Mesendoderm (in vitro differentiated cells): ENCODE data around the gene GPI.

Experiments
- DNase-seq: peaks from one replicate; pipeline ENCODE4 v3.0.0; 2013
- H2AK5ac ChIP-seq: 2 replicates; pipeline ENCODE4 v1.6.1; 2013; ENCODE audit warnings: low read length, inconsistent platforms
- H2BK120ac ChIP-seq: 2 replicates; pipeline ENCODE4 v1.6.1; 2013; ENCODE audit warnings: low read depth, mild to moderate bottlenecking, low read length, moderate library complexity, mixed read lengths
- H2BK15ac ChIP-seq: replicated peaks from 2 replicates; pipeline ENCODE4 v1.6.1; 2013; ENCODE audit warnings: low read depth, mild to moderate bottlenecking, moderate library complexity
- H2BK5ac ChIP-seq: 2 replicates; pipeline ENCODE4 v1.6.1; 2013; ENCODE audit warnings: low read length, inconsistent platforms
- H3K18ac ChIP-seq: 2 replicates; pipeline ENCODE4 v1.6.1; 2013; ENCODE audit warnings: mild to moderate bottlenecking, low read length, mixed read lengths
- H3K23ac ChIP-seq: one replicate; pipeline ENCODE4 v1.6.1; 2013; ENCODE audit warnings: low read length
- H3K27ac ChIP-seq: 2 replicates; pipeline ENCODE4 v1.5.1; 2013; ENCODE audit warnings: low read depth, mild to moderate bottlenecking, inconsistent platforms, low read length, moderate library complexity
- H3K27me3 ChIP-seq: 2 replicates; pipeline ENCODE4 v1.6.1; 2013; ENCODE audit warnings: low read length, control low read depth, mild to moderate bottlenecking, inconsistent platforms; ENCODE audit not compliant: insufficient read depth, poor library complexity
- H3K36me3 ChIP-seq: 2 replicates; pipeline ENCODE4 v1.6.1; 2013; ENCODE audit warnings: low read length, inconsistent platforms; ENCODE audit not compliant: control insufficient read depth, insufficient read depth
- H3K4ac ChIP-seq: one replicate; pipeline ENCODE4 v1.6.1; 2013; ENCODE audit warnings: low read depth, mild to moderate bottlenecking, low read length, moderate library complexity
- H3K4me1 ChIP-seq: 2 replicates; pipeline ENCODE4 v1.6.1; 2013; ENCODE audit warnings: low read depth, low read length, inconsistent platforms; ENCODE audit not compliant: control insufficient read depth
- H3K4me2 ChIP-seq: 2 replicates; pipeline ENCODE4 v1.6.1; 2013; ENCODE audit warnings: low read length
- H3K4me3 ChIP-seq: 2 replicates; pipeline ENCODE4 v1.5.1; 2013; ENCODE audit warnings: mild to moderate bottlenecking, low read length
- H3K56ac ChIP-seq: one replicate; pipeline ENCODE4 v1.6.1; 2013; ENCODE audit warnings: low read length
- H3K79me1 ChIP-seq: 2 replicates; pipeline ENCODE4 v1.6.1; 2013; ENCODE audit warnings: low read length, inconsistent platforms
- H3K79me2 ChIP-seq: 2 replicates; pipeline ENCODE4 v1.6.1; 2013; ENCODE audit warnings: mild to moderate bottlenecking, low read length; ENCODE audit not compliant: control insufficient read depth, insufficient read depth
- H3K9ac ChIP-seq: 2 replicates; pipeline ENCODE4 v1.6.1; 2013; ENCODE audit warnings: low read length, inconsistent platforms
- H4K5ac ChIP-seq: one replicate; pipeline ENCODE4 v1.6.1; 2013; ENCODE audit warnings: low read length
- H4K8ac ChIP-seq: one replicate; pipeline ENCODE4 v1.6.1; 2013; ENCODE audit warnings: low read depth, mild to moderate bottlenecking, control low read depth, low read length, moderate library complexity
- WGBS: extraction: QIAGEN DNeasy Blood & Tissue Kit; methylation state at CpG from one replicate; pipeline ENCODE4 v1.1.7; 2013; ENCODE audit warnings: low lambda C conversion rate, missing lambda C conversion rate; ENCODE audit not compliant: insufficient coverage; ENCODE audit errors: extremely low coverage; 5-methylcytosine and 5-hydroxymethylcytosine counted together

GPI gene

DNA sequence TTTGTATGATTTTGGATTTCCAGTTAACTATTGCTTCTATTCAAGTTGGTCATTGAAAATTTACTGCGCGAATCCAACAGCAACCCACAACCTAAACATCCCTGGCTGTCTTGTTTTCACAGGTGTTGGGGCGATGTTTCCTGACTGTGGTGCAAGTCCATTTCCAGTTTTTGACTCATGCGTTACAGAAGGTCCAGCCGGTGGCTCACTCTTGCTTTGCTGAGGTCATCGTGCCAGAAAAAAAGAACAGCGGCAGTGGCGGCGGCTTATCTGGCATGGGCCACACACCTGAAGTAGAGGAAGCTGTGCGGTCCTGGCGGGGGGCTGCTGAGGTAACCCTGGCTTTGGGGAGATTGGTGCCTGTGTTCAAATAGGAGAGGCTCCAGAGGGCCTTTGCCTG lies 45.2 kb upstream of the GPI start:
- Histone ChIP-seq H2BK15ac (no peak overlapping the region), H3K4me2 (no peak overlapping the region), H3K27ac (no peak overlapping the region), H4K8ac (no peak overlapping the region), H3K4me1 (no peaks in the 10 kb centered on the region), H2BK120ac (no peak overlapping the region), H3K56ac (no peak overlapping the region), H3K79me1 (no peaks in the 10 kb centered on the region), H3K18ac (no peak overlapping the region), H4K5ac (no peak overlapping the region), H3K79me2 (no peaks in the 10 kb centered on the region), H3K36me3 (no peaks in the 10 kb centered on the region), H3K9ac (no peak overlapping the region), H2BK5ac (no peak overlapping the region), H2AK5ac (no peak overlapping the region), H3K27me3 (no peaks in the 10 kb centered on the region), H3K4ac (no peak overlapping the region), H3K23ac (no peak overlapping the region), H3K4me3 (no peak overlapping the region)
- no CpG with 5 or more reads among the region's 11 CpGs for WGBS
- no peak for DNase-seq

DNA sequence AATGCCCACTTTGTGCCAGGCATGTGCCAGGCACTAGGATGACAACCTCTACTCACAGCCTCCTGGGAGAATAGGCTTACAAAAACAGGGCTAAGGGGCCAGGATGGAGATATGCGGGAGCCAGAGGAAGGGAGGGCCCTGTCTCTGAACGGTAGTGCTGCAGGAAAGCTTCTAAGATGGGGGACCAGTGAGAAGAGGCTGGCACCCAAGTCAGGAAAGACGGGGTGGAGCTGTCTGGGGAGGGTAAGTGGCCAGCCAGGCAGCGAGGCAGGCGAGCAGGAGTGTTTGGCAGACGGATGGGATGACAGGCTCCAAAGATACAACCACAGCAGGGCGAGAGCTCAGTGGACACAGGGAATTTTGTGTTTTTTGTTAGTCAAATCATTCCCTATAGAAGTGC lies 44.7 kb upstream of the GPI start:
- Histone ChIP-seq H3K36me3 (peaks cover 2% of the 10 kb centered on the region), H3K18ac (no peak overlapping the region), H3K4me3 (no peak overlapping the region), H3K4me1 (no peaks in the 10 kb centered on the region), H2BK5ac (no peak overlapping the region), H3K27me3 (no peaks in the 10 kb centered on the region), H3K9ac (no peak overlapping the region), H2AK5ac (no peak overlapping the region), H3K23ac (no peak overlapping the region), H4K8ac (no peak overlapping the region), H3K79me1 (no peaks in the 10 kb centered on the region), H3K27ac (no peak overlapping the region), H3K79me2 (no peaks in the 10 kb centered on the region), H3K4ac (no peak overlapping the region), H3K4me2 (no peak overlapping the region), H2BK120ac (no peak overlapping the region), H3K56ac (no peak overlapping the region), H2BK15ac (no peak overlapping the region), H4K5ac (no peak overlapping the region)
- no peak for DNase-seq
- no CpG with 5 or more reads among the region's 7 CpGs for WGBS

DNA sequence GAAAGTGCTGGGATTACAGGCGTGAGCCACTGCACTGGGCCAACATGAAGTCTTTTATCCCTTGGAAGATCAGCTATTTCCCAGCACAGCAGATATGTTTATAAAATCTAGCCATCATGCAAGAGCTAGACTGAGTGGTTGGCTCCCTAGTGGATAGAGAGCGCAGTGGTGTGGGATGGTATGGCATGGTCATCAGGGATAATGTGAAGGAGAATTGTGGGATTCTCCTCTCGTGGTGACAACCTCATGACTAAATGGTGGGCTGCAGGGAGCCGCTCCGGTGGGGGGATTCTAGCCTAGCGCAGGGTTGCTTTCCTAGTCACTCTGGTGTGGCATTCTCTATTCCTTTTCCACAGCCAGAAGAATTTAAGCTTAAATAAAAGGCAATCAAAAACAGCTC lies 43.3 kb upstream of the GPI start:
- Histone ChIP-seq H4K5ac (no peak overlapping the region), H3K36me3 (peaks cover 3% of the 10 kb centered on the region), H3K79me2 (no peaks in the 10 kb centered on the region), H2BK5ac (no peak overlapping the region), H3K27ac (no peak overlapping the region), H3K9ac (no peak overlapping the region), H3K4me2 (no peak overlapping the region), H3K56ac (no peak overlapping the region), H3K79me1 (no peaks in the 10 kb centered on the region), H3K4me1 (no peaks in the 10 kb centered on the region), H2BK120ac (no peak overlapping the region), H2AK5ac (no peak overlapping the region), H3K23ac (no peak overlapping the region), H3K4ac (no peak overlapping the region), H3K27me3 (no peaks in the 10 kb centered on the region), H3K18ac (no peak overlapping the region), H4K8ac (no peak overlapping the region), H2BK15ac (no peak overlapping the region), H3K4me3 (no peak overlapping the region)
- DNase-seq, result no peak
- WGBS, result no CpG with 5 or more reads among the region's 6 CpGs

GRCh38 chr19:34323433-34324204 lies 41.4 kb upstream of the GPI start:
- Histone ChIP-seq H3K9ac (no peak overlapping the region), H3K27ac (no peak overlapping the region), H3K23ac (no peak overlapping the region), H3K4ac (no peak overlapping the region), H3K4me2 (no peak overlapping the region), H2BK15ac (no peak overlapping the region), H3K27me3 (no peaks in the 10 kb centered on the region), H3K36me3 (peaks cover 3% of the 10 kb centered on the region), H3K18ac (no peak overlapping the region), H4K8ac (no peak overlapping the region), H2BK5ac (no peak overlapping the region), H3K4me1 (no peaks in the 10 kb centered on the region), H4K5ac (no peak overlapping the region), H3K56ac (no peak overlapping the region), H3K4me3 (no peak overlapping the region), H3K79me2 (no peaks in the 10 kb centered on the region), H2AK5ac (no peak overlapping the region), H3K79me1 (no peaks in the 10 kb centered on the region), H2BK120ac (no peak overlapping the region)
- WGBS, result no CpG with 5 or more reads among the region's 7 CpGs
- no peak for DNase-seq

GRCh38 chr19:34324320-34324719 lies 40.7 kb upstream of the GPI start:
- no peak overlapping the region for H2AK5ac ChIP-seq
- no peaks in the 10 kb centered on the region for H3K4me1 ChIP-seq
- no peak overlapping the region for H3K4ac ChIP-seq
- DNase-seq, result no peak
- H3K27ac ChIP-seq, result no peak overlapping the region
- H2BK120ac ChIP-seq, result no peak overlapping the region
- no peaks in the 10 kb centered on the region for H3K79me2 ChIP-seq
- no peak overlapping the region for H2BK5ac ChIP-seq
- H4K8ac ChIP-seq, result no peak overlapping the region
- no peak overlapping the region for H3K9ac ChIP-seq
- WGBS, result no CpG with 5 or more reads among the region's 3 CpGs
- H3K79me1 ChIP-seq, result no peaks in the 10 kb centered on the region
- H3K27me3 ChIP-seq, result no peaks in the 10 kb centered on the region
- H3K23ac ChIP-seq, result no peak overlapping the region
- no peak overlapping the region for H3K18ac ChIP-seq
- peaks cover 3% of the 10 kb centered on the region for H3K36me3 ChIP-seq
- H4K5ac ChIP-seq, result no peak overlapping the region
- H3K4me3 ChIP-seq, result no peak overlapping the region
- H3K4me2 ChIP-seq, result no peak overlapping the region
- H2BK15ac ChIP-seq, result no peak overlapping the region
- H3K56ac ChIP-seq, result no peak overlapping the region

GRCh38 chr19:34325181-34325580 lies 39.8 kb upstream of the GPI start:
- Histone ChIP-seq H3K27me3 (no peaks in the 10 kb centered on the region), H3K79me2 (no peaks in the 10 kb centered on the region), H3K4me3 (no peak overlapping the region), H3K4me2 (no peak overlapping the region), H3K23ac (no peak overlapping the region), H3K36me3 (peaks cover 4% of the 10 kb centered on the region), H4K8ac (no peak overlapping the region), H3K18ac (no peak overlapping the region), H3K79me1 (no peaks in the 10 kb centered on the region), H3K56ac (no peak overlapping the region), H3K4me1 (no peaks in the 10 kb centered on the region), H3K27ac (no peak overlapping the region), H2BK120ac (no peak overlapping the region), H3K4ac (no peak overlapping the region), H3K9ac (no peak overlapping the region), H2BK15ac (no peak overlapping the region), H2AK5ac (no peak overlapping the region), H2BK5ac (no peak overlapping the region), H4K5ac (no peak overlapping the region)
- DNase-seq, result no peak
- WGBS, result no CpG with 5 or more reads among the region's 4 CpGs
